Measurements from ENCODE around the gene CCDC138. TPM values are rescaled to one million over a fixed set of nuclear protein-coding genes. Genes with fewer than 3 reads are reported as not detected.

The CCDC138 gene
- total RNA-seq, 2 experiments from 2014 or later = 21.5 to 28.1 TPM

DNA sequence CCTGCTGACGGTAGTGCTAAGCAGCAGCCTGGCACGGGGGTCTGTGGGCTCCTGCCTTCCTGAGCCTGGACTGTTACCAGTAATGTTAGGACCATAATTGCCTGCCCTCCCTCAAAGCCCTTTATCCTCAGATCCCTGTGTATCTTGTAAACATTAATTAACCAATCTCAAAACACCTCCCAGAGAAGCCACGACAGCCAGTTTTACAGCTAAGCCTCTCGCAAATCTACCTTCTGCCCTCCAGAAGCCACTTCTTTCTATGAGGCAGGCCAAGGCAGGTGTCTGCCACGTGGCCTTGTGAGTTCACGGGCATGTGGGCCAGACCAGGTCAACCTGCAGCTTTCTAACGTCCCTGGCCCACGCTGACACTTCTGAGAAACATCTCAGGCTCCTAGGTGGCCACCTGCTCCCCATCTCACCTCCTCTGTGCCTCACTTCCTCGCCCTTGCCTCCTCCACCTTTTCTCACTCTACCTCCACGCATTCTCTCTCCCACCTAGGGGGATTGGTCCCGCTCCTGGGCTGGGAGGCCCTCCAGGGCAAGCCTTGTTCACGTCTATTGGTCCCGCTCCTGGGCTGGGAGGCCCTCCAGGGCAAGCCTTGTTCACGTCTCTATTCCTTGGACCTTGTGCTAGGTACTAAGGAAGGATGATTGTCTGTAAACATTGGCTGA is 138.1 kb downstream of the CCDC138 start:
- H4K20me1 ChIP-seq (ENCODE audit: insufficient read depth, low read length) = no peaks in the 10 kb centered on the region
- POLR2A ChIA-PET = no interaction called here
- TF ChIP-seq EZH2phosphoT487 (IDR thresholded peaks at IDR 0.05; ENCODE audit: borderline replicate concordance, low read depth, low read length) (no peak), CTCF (conservative IDR thresholded peaks at IDR 0.05; ENCODE audit: low read length) (no peak)
- H3K79me2 ChIP-seq (ENCODE audit: insufficient read depth, low read depth, low read length) = no peaks in the 10 kb centered on the region
- no peaks in the 10 kb centered on the region for H3K9me2 ChIP-seq (ENCODE audit: insufficient read depth, low read length)
- no peak for DNase-seq (ENCODE audit: low spot score)
- H3K4me3 ChIP-seq (ENCODE audit: low read depth, low read length, poor library complexity, severe bottlenecking) = no peak overlapping the region
- no peaks in the 10 kb centered on the region for H3K36me3 ChIP-seq (ENCODE audit: insufficient read depth, low read length)
- H3K4me2 ChIP-seq (ENCODE audit: low read length) = no peak overlapping the region
- intact Hi-C loops (cut with micrococcal nuclease; ENCODE audit: unreplicated experiment) = no loop called here
- H3K4me1 ChIP-seq (ENCODE audit: insufficient read depth, low read length, poor library complexity, severe bottlenecking) = no peaks in the 10 kb centered on the region
- CTCF ChIA-PET (ENCODE audit: unreplicated experiment) = no interaction called here
- H3K9me3 ChIP-seq (ENCODE audit: low read length) = no peaks in the 10 kb centered on the region
- no peak overlapping the region for H2AFZ ChIP-seq (ENCODE audit: low read length)
- no TSS peak for BruUV-seq (replicated peaks)
- no peak overlapping the region for H3K27ac ChIP-seq (ENCODE audit: low read depth, low read length, poor library complexity, severe bottlenecking)

DNA sequence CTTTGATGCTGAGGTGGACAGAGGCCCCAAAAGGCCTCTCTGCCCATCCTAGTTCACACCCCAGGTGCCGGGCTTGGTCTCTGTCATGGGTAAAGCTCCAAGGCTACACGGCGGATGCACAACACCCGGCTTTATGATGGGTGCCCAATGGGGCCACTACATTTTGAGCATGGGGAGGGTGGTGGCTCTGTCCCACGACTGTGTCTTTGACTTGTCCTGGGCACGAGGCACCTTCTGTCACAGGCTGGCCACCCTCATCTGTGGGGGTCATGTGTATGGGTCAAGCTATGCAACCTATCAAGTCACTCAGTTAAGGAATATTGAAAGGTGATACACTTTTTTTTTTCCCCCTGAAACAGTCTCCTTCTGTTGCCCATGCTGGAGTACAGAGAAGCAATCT is 138.7 kb downstream of the CCDC138 start:
- no peak for DNase-seq (ENCODE audit: low spot score)
- BruUV-seq (replicated peaks) = no TSS peak
- H3K4me3 ChIP-seq (ENCODE audit: low read depth, low read length, poor library complexity, severe bottlenecking) = no peak overlapping the region
- no peaks in the 10 kb centered on the region for H3K4me1 ChIP-seq (ENCODE audit: insufficient read depth, low read length, poor library complexity, severe bottlenecking)
- H3K36me3 ChIP-seq (ENCODE audit: insufficient read depth, low read length) = no peaks in the 10 kb centered on the region
- H2AFZ ChIP-seq (ENCODE audit: low read length) = no peak overlapping the region
- ChIA-PET CTCF (ENCODE audit: unreplicated experiment) (no interaction called here), POLR2A (no interaction called here)
- no peaks in the 10 kb centered on the region for H3K9me2 ChIP-seq (ENCODE audit: insufficient read depth, low read length)
- TF ChIP-seq CTCF (conservative IDR thresholded peaks at IDR 0.05; ENCODE audit: low read length) (no peak), EZH2phosphoT487 (IDR thresholded peaks at IDR 0.05; ENCODE audit: borderline replicate concordance, low read depth, low read length) (no peak)
- H3K27ac ChIP-seq (ENCODE audit: low read depth, low read length, poor library complexity, severe bottlenecking) = no peak overlapping the region
- no peaks in the 10 kb centered on the region for H3K9me3 ChIP-seq (ENCODE audit: low read length)
- no peaks in the 10 kb centered on the region for H3K79me2 ChIP-seq (ENCODE audit: insufficient read depth, low read depth, low read length)
- intact Hi-C loops (cut with micrococcal nuclease; ENCODE audit: unreplicated experiment) = no loop called here
- no peak overlapping the region for H3K4me2 ChIP-seq (ENCODE audit: low read length)
- H4K20me1 ChIP-seq (ENCODE audit: insufficient read depth, low read length) = no peaks in the 10 kb centered on the region

DNA sequence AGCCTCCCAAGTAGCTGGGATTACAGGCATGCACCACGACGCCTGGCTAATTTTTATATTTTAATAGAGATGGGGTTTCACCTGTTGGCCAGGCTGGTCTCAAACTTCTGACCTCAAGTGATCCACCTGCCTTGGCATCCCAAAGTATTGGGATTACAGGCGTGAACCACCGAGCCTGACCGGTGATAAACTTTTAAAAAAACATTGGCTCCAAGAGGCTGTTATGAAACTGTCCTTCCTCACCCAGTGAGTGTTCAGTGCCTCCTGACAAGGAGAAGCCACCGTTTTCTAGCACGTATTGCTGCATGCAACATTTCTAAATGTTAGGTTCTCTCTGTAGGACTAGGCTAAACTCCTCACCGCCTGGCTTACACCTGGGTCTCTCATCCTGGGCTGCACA is 139.2 kb downstream of the CCDC138 start:
- Histone ChIP-seq H3K4me2 (ENCODE audit: low read length) (no peak overlapping the region), H3K79me2 (ENCODE audit: insufficient read depth, low read depth, low read length) (no peaks in the 10 kb centered on the region), H2AFZ (ENCODE audit: low read length) (no peak overlapping the region), H3K9me3 (ENCODE audit: low read length) (no peaks in the 10 kb centered on the region), H3K27ac (ENCODE audit: low read depth, low read length, poor library complexity, severe bottlenecking) (no peak overlapping the region), H3K4me3 (ENCODE audit: low read depth, low read length, poor library complexity, severe bottlenecking) (no peak overlapping the region), H3K36me3 (ENCODE audit: insufficient read depth, low read length) (no peaks in the 10 kb centered on the region), H3K4me1 (ENCODE audit: insufficient read depth, low read length, poor library complexity, severe bottlenecking) (no peaks in the 10 kb centered on the region), H3K9me2 (ENCODE audit: insufficient read depth, low read length) (no peaks in the 10 kb centered on the region), H4K20me1 (ENCODE audit: insufficient read depth, low read length) (no peaks in the 10 kb centered on the region)
- no peak for TF ChIP-seq EZH2phosphoT487 (IDR thresholded peaks at IDR 0.05; ENCODE audit: borderline replicate concordance, low read depth, low read length)
- TF ChIP-seq CTCF (conservative IDR thresholded peaks at IDR 0.05; ENCODE audit: low read length) = no peak
- no peak for DNase-seq (ENCODE audit: low spot score)
- intact Hi-C loops (cut with micrococcal nuclease; ENCODE audit: unreplicated experiment) = no loop called here
- ChIA-PET POLR2A (no interaction called here), CTCF (ENCODE audit: unreplicated experiment) (no interaction called here)
- no TSS peak for BruUV-seq (replicated peaks)
